GM21529 (cell line): ENCODE results near the gene TBC1D3.
"Not testable (repeated sequence)": the region's sequence is repeated elsewhere in the genome, so short reads cannot be mapped to it uniquely, and the experiment has no call there.

Experiments
- ATAC-seq: cut with Tn5 transposase; IDR thresholded peaks from one replicate; pipeline ENCODE4 v1.9.1; 2021; ENCODE audit not compliant: unreplicated experiment

TBC1D3 gene

DNA sequence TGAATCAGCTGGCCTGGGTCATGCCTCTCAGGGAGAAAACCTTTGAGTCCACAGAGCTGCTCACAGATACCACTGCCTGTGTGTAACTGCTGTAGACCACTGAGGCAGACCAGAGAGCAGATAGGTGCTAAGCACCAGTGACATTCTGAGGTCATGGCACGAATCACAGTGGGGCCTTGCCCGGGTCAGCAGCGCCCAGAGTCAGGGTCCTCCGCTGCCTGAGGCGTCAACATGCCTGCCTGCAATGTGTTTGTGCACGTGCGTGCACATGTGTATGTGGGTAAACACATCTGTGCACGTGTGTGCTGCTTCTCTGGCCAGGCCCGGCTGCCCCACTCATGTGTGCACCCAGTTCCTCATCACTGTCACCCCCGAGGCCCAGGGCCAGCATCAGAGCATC lies at the start of gene TBC1D3:
TSS of gene TBC1D3 (minus strand) at position 101 of the 400 bp plus-strand sequence. CDS start 1,526 bp downstream, outside the sequence.
- not testable (repeated sequence) for ATAC-seq

DNA sequence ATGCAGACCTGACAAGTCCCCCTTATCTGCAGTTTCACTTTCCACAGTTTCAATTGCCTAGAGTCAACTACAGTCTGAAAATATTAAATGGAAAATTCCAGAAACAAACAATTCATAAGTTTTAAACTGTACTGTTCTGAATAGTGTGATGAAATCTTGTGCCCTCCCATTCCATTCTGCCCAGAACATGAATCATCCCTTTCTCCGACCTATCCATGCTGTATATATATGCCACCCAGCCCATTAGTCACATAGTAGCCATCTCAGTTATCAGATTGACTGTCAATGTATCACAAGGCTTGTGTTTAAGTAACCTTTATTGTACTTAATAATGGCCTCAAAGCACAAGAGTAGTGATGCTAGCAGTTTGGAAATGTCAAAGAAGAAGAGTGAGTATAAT lies 40.4 kb upstream of the TBC1D3 start:
- ATAC-seq = not testable (repeated sequence)

DNA sequence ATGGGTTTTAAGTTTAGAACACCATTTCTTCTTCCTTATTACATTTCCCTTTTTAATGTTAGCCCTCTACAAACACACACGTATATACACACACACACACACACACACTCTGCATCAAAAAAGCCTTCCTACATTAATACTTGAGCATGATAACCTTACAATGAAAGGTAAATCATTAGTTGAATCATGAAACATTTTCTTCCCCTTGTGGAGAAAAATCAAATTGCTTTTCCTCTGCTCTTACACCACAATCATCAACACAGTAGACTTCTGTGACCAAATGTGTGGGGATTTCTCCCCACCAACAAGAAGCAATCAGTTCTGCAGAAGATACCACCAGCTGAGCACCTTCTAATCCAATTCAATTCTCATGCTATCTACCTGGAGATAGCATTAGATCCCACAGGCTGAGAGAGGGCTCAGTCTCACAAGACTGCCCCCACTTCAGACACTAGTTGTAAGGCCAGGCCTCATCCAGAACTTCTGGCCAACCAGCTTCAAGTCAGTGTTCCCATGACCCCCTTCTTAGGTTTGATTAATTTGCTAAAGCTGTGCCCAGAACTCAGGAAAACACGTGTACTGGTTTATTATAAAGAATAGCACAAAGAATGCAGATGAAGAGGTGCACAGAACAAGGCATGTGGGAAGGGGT lies 33.6 kb upstream of the TBC1D3 start:
- ATAC-seq = not testable (repeated sequence)

DNA sequence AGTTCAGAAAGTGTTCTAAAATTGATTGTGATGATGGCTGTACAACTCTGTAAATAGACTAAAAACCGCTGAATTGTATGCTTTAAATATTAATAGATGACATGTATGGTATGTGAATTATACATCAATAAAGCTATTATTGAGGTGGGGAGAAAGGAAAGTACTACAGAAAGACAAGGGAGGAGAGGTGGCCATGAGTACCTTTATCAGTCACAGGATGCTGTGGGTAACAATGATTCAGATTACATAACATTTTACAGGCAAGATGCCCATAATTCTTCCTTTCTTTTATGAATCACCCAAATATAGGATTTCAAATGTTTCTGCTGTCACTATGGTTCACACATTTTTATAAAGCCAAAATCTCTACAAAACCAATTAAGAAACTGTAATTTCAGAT lies 28.5 kb upstream of the TBC1D3 start:
- ATAC-seq = not testable (repeated sequence)

DNA sequence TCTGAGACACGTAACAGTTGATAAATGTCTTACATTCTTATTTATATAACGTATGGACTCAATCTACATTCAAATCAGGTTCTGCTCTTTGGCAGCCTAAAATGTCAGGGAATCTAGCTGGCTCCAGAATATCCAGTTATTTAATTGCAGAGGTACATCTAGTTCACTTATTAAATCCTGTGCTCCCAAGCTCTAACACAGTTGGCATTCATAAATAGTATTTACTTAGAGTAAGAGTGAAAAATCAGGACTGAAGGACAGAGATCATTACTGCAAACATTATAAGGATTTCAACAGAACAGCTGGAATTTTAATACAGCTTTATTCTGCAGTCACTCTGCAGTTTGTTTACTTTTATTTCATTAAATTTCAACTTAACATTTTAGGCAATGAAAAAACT lies 7.9 kb upstream of the TBC1D3 start:
- not testable (repeated sequence) for ATAC-seq

DNA sequence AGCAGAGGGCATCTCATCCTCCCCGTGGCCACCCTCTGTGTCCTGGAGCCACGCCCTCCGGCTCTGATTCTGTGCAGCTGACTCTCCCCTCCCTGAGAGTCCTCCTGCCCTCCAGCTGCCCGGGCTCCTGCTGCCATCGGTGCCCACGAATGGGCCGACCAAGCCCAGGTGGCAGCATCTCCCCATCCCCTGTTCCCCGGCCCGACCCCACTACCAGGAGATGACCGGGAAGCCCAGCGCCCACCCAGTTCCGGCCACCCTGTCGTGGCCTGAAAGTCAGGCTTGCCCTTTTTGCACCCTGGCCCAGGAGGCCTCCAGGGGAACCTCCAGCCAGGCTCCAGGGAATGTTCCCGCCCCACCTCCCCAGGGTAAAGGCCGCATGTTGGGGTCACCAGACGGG lies 57.5 kb downstream of the TBC1D3 start:
- ATAC-seq = not testable (repeated sequence)
